Adrenal gland (tissue), 12 donors: ENCODE data around the gene CNTNAP1. TPM values are rescaled to one million over a fixed set of nuclear protein-coding genes. Genes with fewer than 3 reads are reported as not detected.

ENCODE experiments used
- DNase-seq, 7 donors: peaks; one replicate each; pipeline ENCODE4 v3.0.0-alpha.2; 2019 to 2020
- H3K27ac ChIP-seq, 5 donors: fragments of 200-600 bp; sonication (generic) in 4 of 5; 1 replicate in 3 of 5; 2 replicates in 2 of 5; pipeline versions ENCODE4 v1.5.1 to v1.8.0; 2016 to 2020; ENCODE audit warnings: mild to moderate bottlenecking in 1 of 5
- H3K27me3 ChIP-seq: fragments of 200-600 bp; 2 replicates; pipeline ENCODE4 v1.8.0; 2021
- H3K36me3 ChIP-seq, 2 donors: fragments of 200-600 bp; replicated peaks in 1 of 2; 1 replicate in 1 of 2; 2 replicates in 1 of 2; pipeline versions ENCODE4 v1.5.1 to v1.8.0; 2018 to 2022
- H3K4me1 ChIP-seq, 2 donors: fragments of 200-600 bp; replicated peaks in 1 of 2; 1 replicate in 1 of 2; 2 replicates in 1 of 2; pipeline versions ENCODE4 v1.5.1 to v1.8.0; 2018 to 2021
- H3K4me3 ChIP-seq, 4 donors: fragments of 200-600 bp; sonication (generic) in 3 of 4; one replicate each; pipeline ENCODE4 v1.5.1; 2016 to 2018
- H3K9me3 ChIP-seq, 3 donors: fragments of 200-600 bp; sonication (generic) in 1 of 3; replicated peaks in 1 of 3; 1 replicate in 2 of 3; 2 replicates in 1 of 3; pipeline versions ENCODE4 v1.5.1 to v1.8.0; 2016 to 2021
- POLR2A ChIP-seq, 2 donors: fragments of 450-650 bp; IDR thresholded peaks; one replicate each; pipeline ENCODE4 v1.6.1; 2017; ENCODE audit warnings: antibody characterized with exemption in 2 of 2, mild to moderate bottlenecking in 2 of 2, moderate library complexity in 1 of 2
- WGBS, 4 donors: extraction: QIAGEN DNeasy Blood & Tissue Kit in 2 of 4; methylation state at CpG; one replicate each; pipeline versions ENCODE4 v1.1.5 to v1.1.7; 2013 to 2017; 5-methylcytosine and 5-hydroxymethylcytosine counted together
- intact Hi-C, 2 donors: fragments of 100-400 bp; cut with DNase I; formaldehyde crosslinking; loops; one replicate each; pipeline versions ENCODE4 v1.14.1 to v1.15.0; 2022 to 2023
- polyA plus RNA-seq, 3 donors: library from polyadenylated mRNA; stranded (reverse); fragments of 200-250 nt in 2 of 3; fragments of 350-450 nt in 1 of 3; fragmentation: Illumina TruSeq in 1 of 3; extraction: RNeasy Lipid Tissue Mini Kit (QIAGEN cat#74804) in 1 of 3; gene quantifications; one replicate each; pipeline ENCODE4 v1.2.3, GENCODE V29; 2013 to 2014
- total RNA-seq, 9 donors: library from RNA; depleted of rRNA in 4 of 9; stranded (reverse); fragments of >200 nt in 4 of 9; fragments of 120-200 nt in 1 of 9; fragmentation: NEBNext Ultra II Directional in 1 of 9; extraction: Animal tissue kit (Norgen Biotek cat#: 25700) in 1 of 9; gene quantifications; one replicate each; pipeline versions ENCODE4 v1.1.0 to v1.2.4, GENCODE V29; 2013 to 2023
- TF ChIP-seq, protein P1 (sequence below), 6 experiments: fragments of 450-650 bp in 4 of 6; fragments of 200-600 bp in 2 of 6; sonication (generic) in 1 of 6; IDR thresholded peaks; 1 replicate in 5 of 6; 2 replicates in 1 of 6; pipeline versions ENCODE4 v1.5.1 to v1.8.0; 2016 to 2021; ENCODE audit warnings: antibody characterized with exemption in 6 of 6, mild to moderate bottlenecking in 2 of 6, moderate library complexity in 1 of 6
- donor health status: healthy with polysubstance abuse.
- donor health status: Bipolar disorder and iron deficiency.
- donor health status: DM: yes; HTN: yes; CAD: no.
- donor health status: DM: no; HTN: no; CAD: no.
- donor health status: DM: no; HTN: no; CAD: no.
- donor health status: DM: yes; HTN: yes; CAD: no.

CNTNAP1 gene
- total and polyA plus RNA-seq, 12 donors, result 1.6 to 31.9 (median 4.9) TPM

DNA sequence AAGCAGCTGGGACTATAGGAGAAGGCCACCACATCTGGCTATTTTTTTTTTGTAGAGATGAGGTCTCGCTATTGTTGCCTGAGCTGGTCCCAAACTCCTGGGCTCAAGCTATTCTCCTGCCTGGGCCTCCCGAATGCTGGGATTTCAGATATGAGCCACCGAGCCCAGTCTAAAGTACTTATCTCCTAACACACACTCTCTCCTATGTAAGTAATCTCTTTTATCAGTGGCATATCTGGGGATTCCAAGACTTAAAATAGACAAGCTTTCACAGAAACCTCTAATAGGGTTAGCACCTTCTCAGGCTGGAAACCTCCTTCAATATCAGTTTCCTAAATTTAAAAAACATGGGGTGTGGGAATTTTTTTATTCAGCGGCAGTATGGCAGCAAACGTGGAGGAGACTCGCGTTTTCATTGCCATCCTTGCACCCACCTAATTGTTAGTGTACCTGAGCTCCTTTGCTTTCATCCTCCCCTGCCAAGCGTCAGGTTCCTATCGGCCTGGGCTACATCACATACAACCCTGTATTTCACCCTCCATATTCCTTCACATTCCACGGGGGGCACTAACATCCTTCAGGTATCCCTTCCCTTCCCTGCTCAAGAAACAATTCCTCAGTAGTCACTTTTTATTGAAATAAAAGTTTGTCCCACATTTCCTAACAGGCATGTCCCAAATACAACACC is 61.4 kb downstream of the CNTNAP1 start:
- Histone ChIP-seq H3K4me1 (peaks cover 14 to 24% of the 10 kb centered on the region in 2 donors), H3K9me3 (no peaks in the 10 kb centered on the region), H3K36me3 (no peaks in the 10 kb centered on the region), H3K27ac (peak overlapping the region in 4 of 5 donors; percentile 84 to 92 (median 90)), H3K4me3 (peak overlapping the region in 2 of 4 donors; percentile 65 to 92), H3K27me3 (no peaks in the 10 kb centered on the region)
- TF ChIP-seq POLR2A (IDR thresholded peaks at IDR 0.05), result no peak
- TF ChIP-seq, protein P1, sequence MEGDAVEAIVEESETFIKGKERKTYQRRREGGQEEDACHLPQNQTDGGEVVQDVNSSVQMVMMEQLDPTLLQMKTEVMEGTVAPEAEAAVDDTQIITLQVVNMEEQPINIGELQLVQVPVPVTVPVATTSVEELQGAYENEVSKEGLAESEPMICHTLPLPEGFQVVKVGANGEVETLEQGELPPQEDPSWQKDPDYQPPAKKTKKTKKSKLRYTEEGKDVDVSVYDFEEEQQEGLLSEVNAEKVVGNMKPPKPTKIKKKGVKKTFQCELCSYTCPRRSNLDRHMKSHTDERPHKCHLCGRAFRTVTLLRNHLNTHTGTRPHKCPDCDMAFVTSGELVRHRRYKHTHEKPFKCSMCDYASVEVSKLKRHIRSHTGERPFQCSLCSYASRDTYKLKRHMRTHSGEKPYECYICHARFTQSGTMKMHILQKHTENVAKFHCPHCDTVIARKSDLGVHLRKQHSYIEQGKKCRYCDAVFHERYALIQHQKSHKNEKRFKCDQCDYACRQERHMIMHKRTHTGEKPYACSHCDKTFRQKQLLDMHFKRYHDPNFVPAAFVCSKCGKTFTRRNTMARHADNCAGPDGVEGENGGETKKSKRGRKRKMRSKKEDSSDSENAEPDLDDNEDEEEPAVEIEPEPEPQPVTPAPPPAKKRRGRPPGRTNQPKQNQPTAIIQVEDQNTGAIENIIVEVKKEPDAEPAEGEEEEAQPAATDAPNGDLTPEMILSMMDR (IDR thresholded peaks at IDR 0.05), result peak in 1 of 6 experiments; percentile 13
- DNase-seq, result no peak
- intact Hi-C loops, result no loop called here
- 46 to 50% (median 48%) methylated on average over 10 of the region's 10 CpGs for WGBS, 4 donors

DNA sequence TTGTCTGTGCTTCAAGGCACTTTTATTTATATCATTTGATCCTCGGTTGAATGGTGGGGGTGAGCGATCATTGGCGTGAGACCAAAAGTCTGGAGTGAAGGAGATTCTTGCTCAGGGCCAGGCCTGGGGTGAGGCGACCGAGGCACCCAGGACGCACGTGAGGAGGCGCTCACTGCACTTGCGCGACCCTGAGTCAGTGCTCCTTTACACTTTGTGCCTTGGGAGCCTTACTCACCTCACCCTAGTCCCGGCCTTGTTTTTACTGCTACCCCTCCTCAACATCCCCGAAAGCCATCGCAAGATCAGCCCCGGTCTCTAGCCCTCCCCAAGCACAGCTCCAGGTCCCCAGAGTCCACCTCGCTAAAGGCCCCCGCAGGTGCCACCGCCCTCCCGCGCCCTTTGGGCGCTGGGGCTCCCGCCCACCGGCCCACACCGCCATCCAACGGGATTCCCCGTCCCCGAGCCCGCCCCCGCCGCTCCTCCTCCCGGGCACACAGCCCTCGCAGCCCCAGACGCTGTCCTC is 62.0 kb downstream of the CNTNAP1 start:
- DNase-seq, result peak; percentile 62 to 84 (median 78)
- Histone ChIP-seq H3K4me3 (peak overlapping the region in 3 of 4 donors; percentile 46 to 92 (median 65)), H3K27me3 (no peaks in the 10 kb centered on the region), H3K27ac (peak overlapping the region; percentile 78 to 92 (median 89)), H3K4me1 (peaks cover 14 to 24% of the 10 kb centered on the region in 2 donors), H3K36me3 (no peaks in the 10 kb centered on the region), H3K9me3 (no peaks in the 10 kb centered on the region)
- TF ChIP-seq, protein P1 (IDR thresholded peaks at IDR 0.05), result no peak
- TF ChIP-seq POLR2A (IDR thresholded peaks at IDR 0.05), result no peak
- 1% methylated on average over 15 to 32 of the region's 32 CpGs for WGBS, 4 donors
- intact Hi-C loops, result no loop called here

DNA sequence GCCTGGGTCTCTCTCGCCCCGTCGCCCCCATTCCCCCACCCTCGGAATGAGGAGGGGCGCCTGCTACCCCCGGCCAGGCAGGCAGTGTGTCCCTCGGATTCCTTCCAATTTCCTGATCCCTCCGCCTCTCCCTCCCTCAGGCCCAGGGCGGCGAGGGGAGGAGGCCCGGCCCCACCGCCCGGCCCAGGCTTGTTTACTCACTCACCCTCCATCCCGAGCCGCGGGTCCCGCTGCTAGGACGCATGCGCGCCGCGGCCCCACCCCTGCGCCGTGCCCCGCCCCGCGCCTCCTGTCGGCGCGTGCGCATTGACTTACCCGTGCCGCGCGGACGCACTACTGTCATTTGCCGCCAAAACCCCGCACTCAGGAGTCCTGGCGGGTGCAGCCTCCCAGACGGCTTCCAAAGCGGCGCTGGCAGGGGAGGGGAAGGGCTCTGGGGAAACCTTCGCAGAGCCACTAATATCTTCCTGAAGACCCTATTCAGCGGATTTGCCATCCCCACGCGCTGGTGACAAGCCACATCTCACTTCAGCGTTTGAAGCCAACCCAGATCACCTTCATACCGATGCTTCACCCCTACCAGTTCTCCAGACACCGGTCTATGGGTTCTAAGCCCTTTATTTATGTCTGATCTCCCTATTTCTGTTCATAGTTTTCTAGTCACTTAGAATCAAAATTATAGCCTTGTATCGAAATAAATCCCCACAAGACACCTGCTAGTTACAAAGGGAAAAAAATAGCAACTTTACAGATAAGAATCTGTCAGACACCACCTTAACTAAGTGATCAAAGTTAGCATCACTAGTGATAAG is 62.7 kb downstream of the CNTNAP1 start, which contains the start of gene EZH1:
Gene EZH1 (minus strand): TSS at position 235 of the 812 bp plus-strand sequence. CDS start 16,099 bp downstream, outside the sequence.
- WGBS, 4 donors, result 5 to 33% (median 14%) methylated on average over 8 to 50 of the region's 50 CpGs

More for the DNA sequence above, 62.7 kb downstream of the CNTNAP1 start, which contains the start of gene EZH1:
- no peaks in the 10 kb centered on the region for H3K36me3 ChIP-seq
- intact Hi-C loops, result no loop called here
- DNase-seq, result peak; percentile 88 to 93 (median 91)
- TF ChIP-seq POLR2A (IDR thresholded peaks at IDR 0.05), result peak in 1 of 2 donors; percentile 86
- TF ChIP-seq, protein P1 (IDR thresholded peaks at IDR 0.05), result peak in 3 of 6 experiments; percentile 16 to 36 (median 34)
- H3K27ac ChIP-seq, result peak within 1 kb of the TSS; percentile 78 to 92 (median 89)
- H3K9me3 ChIP-seq, result no peaks in the 10 kb centered on the region
- H3K4me1 ChIP-seq, result peaks cover 14 to 27% of the 10 kb centered on the region in 2 donors
- peak within 1 kb of the TSS in 3 of 4 donors; percentile 46 to 92 (median 65) for H3K4me3 ChIP-seq
- no peaks in the 10 kb centered on the region for H3K27me3 ChIP-seq
